C4-2B (cell line): ENCODE data around the gene PRPF6.

Experiments used
- ZFX ChIP-seq: fragments of 450-650 bp; IDR thresholded peaks from 2 replicates; pipeline ENCODE4 v1.6.1; 2017
- TF ChIP-seq, protein P1 (sequence below): fragments of 450-650 bp; conservative IDR thresholded peaks from 2 replicates; pipeline ENCODE4 v1.5.1; 2017; ENCODE audit warnings: mild to moderate bottlenecking

DNA sequence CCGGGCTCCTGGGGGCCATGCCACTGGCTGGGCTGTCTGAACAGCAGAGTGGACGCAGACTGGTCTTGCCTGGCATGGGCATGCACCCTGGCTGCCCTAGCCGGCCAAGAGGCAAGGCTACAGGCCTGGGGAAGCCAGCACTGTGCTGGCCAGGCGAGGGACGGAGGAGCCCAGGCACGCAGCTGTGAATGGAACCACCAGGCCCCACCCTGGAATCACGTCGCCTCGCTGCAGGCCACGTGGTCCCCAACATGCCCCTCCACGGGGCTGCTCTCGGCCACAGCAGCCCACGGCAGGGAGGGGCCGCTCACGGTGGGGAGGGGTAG lies 28.8 kb upstream of the PRPF6 start:
- TF ChIP-seq, protein P1, sequence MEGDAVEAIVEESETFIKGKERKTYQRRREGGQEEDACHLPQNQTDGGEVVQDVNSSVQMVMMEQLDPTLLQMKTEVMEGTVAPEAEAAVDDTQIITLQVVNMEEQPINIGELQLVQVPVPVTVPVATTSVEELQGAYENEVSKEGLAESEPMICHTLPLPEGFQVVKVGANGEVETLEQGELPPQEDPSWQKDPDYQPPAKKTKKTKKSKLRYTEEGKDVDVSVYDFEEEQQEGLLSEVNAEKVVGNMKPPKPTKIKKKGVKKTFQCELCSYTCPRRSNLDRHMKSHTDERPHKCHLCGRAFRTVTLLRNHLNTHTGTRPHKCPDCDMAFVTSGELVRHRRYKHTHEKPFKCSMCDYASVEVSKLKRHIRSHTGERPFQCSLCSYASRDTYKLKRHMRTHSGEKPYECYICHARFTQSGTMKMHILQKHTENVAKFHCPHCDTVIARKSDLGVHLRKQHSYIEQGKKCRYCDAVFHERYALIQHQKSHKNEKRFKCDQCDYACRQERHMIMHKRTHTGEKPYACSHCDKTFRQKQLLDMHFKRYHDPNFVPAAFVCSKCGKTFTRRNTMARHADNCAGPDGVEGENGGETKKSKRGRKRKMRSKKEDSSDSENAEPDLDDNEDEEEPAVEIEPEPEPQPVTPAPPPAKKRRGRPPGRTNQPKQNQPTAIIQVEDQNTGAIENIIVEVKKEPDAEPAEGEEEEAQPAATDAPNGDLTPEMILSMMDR, result no peak
- no peak for TF ChIP-seq ZFX
